GM21423 (cell line): ENCODE results near the gene GET4.

Experiments used
- ATAC-seq: cut with Tn5 transposase; IDR thresholded peaks from one replicate; pipeline ENCODE4 v1.9.1; 2021; ENCODE audit warnings: mild to moderate bottlenecking, moderate library complexity; ENCODE audit not compliant: unreplicated experiment

The GET4 gene

DNA sequence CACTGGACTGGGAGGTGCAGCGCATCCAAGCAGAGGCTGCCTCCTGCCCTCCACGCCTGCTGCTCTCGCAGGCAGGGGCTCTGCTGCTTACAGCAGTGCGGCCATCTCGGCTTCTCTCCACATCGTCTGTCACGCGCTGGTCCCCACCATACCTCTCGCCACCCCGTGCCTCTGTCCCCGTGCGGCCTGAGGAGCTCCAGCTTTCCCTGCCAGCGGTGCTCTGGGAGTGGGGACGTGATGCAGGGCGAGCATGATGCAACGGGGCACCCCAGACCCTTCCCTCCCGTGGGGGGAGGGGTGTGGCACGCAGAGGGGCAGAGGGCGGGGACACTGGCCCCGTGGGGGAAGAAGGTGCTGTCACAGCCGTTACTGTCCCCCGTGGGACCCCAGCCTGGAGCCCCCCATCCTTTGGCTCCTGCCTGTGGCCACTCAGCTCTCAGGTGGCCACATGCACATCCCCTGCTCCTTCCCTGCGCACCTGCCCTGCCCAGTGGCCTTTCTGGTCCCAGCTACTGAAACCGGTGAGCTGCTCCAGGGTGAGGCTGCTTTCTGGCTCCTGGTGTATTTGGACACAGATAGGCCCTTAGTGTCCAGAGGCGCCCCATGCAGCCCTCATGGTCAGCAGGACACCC is 9.0 kb downstream of the GET4 start:
- ATAC-seq = no peak

DNA sequence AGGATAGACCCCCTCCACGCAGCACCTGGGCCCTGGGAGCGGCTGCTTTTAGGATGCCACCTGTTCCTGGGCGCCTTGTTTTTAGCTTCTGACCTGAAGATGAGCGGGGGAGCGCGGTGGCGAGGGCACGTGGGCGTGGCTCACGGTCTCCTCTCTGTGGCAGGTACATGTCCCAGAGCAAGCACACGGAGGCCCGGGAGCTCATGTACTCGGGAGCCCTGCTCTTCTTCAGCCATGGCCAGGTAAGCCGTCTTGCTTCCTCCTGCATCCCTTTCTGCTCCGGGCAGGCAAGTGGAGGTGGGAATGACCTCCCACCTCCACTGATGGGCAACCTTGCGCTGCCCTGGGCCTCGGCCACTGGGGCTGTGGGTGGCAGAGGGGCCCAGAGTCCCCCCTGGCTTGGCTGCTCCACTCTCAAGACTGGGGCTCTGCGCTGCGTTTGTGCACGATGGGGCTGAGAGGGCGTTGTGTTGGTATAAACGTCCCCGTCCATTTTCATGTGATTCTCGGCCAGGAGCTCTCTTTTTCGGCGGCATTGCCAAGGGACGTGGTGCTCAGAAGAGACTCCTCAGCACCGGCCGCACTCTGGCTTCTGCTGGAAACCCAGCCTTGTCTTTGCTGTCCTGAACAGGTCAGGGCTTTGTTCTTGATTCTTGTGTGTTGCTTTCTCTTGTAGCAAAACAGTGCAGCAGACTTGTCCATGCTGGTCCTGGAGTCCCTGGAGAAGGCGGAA is 9.7 kb downstream of the GET4 start:
- ATAC-seq = no peak

DNA sequence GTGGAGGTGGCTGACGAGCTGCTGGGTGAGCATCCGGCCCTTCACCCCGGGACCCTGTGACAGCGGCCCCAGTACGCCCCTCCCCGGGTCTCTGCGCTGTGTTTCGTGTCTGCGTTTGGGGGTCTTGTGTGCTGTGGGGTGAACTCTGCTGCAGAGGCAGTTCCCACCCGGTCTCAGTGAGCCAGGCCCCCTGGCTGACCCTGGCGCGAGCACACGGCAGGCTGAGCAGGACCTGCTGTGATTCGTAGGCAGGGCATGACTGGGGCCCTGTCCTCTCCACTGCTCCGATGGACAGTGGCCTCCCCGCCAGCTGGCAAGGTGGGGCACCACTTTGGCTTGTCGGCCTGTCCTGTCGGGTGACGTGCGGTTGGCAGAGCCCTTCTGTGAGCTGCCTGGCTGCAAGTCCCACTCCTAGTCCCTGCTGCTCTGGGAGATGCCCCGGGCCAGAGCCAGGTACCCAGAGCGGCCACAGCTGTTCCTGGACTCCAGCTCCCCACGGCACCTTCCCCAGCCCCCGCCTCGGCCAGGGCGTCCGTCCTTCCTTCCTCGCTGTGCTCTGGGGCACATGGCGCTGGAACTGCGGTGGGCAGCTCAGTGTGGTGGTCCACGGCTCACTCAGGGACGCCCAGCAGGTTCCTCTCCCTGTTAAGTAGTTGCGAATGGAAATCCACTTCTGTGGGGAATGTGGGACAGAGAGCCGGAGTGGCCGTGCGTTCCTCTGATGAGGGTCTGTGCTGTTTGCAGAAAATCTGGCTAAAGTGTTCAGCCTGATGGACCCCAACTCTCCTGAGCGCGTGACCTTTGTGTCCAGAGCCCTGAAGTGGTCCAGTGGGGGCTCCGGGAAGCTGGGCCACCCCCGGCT is 10.5 kb downstream of the GET4 start:
- no peak for ATAC-seq

DNA sequence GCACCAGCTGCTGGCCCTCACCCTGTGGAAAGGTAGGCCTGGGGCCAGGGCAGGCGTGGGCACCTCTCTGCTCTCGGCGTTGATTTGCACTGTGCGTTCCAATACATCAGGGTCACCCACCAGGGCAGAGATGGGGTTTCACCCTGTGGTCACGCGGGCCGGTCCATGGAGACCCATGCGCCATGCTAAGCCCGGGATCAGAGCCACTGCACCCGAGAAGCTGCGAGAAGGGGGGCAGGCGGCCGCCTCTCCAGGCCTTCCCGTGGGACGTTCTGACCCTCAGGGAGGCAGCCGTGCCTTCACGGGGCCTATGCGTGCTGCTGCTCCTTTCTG is 11.1 kb downstream of the GET4 start:
- no peak for ATAC-seq

DNA sequence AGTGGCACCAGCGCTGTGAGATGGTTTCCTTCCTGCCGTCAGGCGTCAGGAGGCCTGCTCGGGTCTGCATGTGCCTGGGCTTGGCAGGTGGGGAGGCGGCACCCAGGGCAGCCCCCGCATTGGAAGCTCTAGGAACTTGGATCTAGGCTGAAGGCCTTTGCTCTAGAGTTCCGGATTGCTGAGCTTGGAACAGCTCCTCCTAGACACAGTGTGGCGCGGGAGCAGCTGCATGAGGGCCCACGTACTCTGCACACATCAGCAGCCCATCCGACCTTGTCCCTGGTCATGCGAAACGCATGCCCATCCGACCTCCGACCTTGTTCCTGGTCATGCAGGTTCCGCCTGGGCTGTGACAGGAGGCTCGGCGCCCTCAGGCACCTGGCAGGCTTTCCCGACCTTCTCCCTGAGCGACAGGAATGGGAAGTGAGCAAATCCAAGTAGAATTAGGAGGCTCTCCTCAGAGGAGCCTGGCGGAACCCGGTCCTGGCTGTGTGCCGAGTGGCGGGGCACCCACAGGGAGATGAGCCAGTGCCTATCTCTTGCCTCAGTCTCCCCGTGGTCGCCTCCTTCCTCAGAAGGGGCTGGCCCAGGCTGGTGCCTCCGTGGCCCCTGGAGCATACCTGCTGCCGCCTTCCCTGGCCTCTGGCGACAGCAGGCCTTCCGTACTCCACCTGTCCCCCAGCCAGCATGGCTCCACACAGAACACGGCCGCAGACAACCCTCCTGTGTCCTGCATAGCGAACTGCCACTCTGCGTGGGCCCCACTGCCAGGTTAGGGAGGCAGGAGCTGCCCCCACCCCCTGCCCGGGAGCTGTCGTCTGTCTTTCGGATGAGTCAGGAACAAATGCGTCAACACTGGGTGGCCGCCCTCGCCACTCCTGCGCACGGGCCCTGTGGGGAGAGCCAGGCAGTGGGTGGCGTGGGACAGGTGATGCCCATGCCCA is 12.0 kb downstream of the GET4 start:
- ATAC-seq = no peak

DNA sequence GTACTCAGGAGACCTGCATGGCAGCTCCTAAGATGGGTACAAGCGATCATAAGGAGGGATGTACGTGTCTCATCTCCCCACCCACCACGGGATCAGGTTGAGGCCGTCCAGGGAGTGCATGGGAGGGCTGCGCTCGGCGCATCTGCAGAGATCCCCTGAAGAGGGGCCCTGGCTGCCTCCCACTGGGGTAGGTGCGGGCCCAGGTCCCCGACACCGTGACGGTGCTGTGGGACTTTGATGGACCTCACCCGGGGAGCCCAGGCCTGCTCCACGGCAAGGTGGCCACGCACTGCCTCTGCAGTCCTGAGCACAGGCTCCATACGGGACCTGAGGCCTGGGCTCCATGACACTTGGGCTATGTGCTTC is 12.7 kb downstream of the GET4 start:
- ATAC-seq = no peak

DNA sequence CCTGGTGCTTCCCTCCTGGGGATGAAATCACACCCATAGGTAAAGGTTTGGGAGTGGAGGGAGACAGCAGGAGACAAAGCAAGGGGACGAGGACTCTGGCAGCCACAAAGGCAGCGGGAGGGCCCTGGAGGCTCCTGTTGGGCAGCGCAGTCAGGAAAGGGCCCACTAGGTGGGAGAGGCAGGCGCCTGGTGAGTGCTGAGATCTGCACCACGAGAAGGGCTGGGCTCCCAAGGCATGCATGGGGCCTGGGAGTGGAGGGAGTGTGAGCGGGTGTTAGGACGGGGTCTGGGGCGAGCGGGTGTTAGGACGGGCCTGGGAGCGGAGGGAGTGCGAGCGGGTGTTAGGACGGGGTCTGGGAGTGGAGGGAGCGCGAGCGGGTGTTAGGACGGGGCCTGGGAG is 13.0 kb downstream of the GET4 start:
- ATAC-seq = no peak

DNA sequence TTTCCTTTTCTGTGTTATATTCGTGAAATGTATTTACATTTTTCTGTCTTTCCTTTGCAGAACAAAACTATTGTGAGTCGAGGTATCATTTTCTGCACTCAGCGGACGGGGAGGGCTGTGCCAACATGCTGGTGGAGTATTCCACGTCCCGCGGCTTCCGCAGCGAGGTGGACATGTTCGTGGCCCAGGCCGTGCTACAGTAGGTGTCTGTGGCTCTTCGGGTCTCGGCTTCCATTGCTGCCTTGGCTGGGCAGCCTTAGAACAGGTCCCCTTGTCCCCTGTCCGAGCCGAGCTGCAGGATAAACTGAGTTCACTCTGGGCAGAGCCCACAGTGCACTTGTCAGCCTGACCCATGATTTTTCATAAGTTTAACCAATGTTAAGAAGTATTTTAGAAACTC is 14.5 kb downstream of the GET4 start:
- ATAC-seq = no peak

DNA sequence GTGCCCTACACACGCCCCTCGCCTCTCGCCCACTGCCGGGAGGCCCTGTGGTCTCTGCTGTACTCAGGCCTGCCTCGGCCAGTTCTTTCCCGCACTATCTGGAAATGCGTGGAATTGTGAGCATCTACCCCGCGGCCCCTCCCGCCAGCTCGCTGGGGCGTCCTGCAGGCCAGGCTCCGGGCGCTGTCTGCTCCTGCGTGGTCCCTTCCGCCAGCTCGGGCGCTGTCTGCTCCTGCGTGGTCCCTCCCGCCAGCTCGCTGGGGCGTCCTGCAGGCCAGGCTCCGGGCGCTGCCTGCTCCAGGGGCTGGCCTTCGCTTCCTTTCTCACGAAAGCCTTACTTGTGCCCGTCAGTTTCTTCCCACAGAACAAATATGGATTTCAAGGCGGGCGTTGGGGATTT is 14.9 kb downstream of the GET4 start:
- ATAC-seq = no peak

DNA sequence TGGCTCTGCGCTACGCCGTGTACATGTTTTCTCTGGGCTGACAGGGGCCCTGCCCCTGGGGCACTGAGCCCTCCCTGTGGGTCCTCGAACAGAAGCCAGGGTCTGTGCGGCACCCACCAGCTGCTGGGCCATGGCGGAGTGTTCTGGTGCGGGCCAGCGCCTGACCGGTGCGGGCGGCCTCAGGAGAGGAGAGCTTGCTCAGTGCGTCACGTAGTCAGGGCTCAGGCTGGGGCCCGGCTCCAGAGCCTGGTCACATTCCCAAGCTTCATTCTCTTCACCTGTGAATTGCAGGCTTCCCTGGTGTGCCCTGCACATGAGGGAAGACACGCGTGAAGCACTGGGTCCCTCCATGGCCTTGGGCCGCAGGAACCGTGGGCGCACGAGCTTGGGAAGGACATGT is 15.5 kb downstream of the GET4 start:
- no peak for ATAC-seq

DNA sequence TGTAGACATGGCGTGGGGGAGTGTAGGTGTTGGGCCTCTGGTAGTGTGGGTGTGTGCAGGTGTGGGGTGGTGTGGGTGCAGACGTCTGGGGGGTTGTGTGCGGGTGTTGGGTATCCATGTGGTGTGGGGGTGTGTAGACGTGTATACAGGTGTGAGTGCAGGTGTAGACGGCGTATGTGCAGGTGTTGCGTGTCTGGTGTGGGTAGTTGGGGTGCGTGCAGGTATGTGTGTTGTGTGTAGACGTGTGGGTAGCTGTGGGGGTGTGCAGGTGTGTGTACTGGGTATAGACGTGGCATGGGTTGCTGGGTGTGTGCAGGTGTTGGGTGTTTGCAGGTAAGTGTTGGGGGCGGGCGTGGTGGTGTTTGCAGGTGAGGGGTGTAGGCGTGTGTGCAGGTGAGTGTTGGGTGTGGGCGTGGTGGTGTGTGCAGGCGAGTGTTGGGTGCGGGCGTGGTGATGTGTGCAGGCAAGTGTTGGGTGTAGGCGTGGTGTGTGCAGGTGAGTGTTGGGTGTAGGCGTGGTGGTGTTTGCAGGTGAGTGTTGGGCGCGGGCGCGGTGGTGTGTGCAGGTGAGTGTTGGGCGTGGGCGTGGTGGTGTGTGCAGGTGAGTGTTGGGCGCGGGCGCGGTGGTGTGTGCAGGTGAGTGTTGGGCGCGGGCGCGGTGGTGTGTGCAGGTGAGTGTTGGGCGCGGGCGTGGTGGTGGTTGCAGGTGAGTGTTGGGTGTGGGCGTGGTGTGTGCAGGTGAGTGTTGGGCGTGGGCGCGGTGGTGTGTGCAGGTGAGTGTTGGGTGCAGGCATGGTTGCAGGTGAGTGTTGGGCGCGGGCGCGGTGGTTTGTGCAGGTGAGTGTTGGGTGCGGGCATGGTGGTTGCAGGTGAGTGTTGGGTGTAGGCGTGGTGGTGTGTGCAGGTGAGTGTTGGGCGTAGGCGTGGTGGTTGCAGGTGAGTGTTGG is 16.6 kb downstream of the GET4 start:
- ATAC-seq = no peak

DNA sequence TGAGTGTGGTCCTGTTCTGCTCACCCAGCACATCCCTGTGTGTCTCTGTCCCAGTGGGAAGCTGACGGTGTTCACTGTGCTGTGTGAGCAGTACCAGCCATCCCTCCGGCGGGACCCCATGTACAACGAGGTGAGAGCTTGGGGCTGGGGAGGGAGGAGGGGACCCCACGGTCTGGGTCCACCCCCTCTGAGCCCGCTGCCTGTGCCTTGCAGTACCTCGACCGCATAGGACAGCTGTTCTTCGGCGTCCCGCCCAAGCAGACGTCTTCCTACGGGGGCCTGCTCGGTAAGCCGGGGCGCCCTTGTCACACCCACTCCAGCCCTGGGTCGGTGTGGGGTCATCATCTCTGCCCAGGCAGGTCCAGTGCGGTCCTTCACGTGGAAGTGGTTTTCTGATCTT is 17.3 kb downstream of the GET4 start:
- ATAC-seq = no peak

DNA sequence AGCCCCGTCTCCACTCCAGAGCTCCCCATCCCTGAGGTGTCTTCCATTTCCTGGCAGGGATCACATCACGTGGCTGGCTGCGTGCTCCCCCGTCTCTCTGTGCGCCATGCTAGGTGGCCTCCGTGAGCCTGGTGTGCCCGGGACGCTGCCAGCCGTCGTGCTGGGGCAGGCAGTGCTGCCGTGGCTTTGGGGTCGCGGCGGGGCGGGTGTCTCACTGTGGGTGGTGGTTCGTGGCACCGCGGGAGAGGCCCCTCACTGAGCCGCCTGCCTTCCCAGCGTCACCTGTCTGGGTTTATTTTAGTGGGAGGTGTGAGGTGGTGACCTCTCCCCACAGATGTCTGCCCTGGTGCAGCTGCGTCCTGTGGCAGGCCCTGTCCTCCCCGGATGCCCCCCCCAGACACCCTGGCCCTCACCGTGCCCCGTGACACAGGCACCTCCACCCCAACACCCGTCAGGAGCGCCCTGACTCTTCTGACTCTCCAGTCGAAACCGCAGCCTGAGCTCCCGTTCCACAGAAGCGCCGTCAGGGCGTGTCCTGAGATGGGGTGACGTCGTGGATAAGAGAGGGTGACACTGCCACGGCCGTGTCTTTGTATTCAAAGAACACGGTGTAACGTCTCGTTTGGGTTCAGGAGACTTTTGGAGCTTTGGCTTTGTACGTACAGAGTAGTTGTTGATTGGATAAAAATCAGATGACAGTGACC is 18.0 kb downstream of the GET4 start:
- ATAC-seq = no peak

DNA sequence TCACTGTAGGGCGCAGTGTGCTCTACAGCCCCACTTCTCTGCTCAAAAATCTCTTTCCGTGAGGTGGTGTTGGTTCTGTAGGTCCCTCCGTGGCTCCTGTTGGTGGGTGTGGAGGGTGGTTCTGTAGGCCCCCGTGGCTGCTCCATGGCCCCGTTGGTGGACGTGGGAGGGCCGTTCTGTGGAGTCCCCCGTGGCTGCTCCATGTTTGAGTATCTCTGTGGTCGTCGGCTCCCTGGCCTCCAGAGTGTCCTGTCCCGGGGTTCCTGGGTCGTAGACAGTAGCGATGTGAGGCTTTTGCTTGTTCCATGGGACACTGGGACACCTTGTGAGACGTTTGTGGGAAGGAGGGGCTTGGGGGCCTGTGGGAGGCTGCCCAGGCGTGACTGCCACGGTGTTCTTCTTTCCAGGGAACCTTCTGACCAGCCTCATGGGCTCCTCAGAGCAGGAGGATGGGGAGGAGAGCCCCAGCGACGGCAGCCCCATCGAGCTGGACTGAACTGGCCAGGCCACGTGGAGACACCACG is 18.6 kb downstream of the GET4 start:
- ATAC-seq = no peak

DNA sequence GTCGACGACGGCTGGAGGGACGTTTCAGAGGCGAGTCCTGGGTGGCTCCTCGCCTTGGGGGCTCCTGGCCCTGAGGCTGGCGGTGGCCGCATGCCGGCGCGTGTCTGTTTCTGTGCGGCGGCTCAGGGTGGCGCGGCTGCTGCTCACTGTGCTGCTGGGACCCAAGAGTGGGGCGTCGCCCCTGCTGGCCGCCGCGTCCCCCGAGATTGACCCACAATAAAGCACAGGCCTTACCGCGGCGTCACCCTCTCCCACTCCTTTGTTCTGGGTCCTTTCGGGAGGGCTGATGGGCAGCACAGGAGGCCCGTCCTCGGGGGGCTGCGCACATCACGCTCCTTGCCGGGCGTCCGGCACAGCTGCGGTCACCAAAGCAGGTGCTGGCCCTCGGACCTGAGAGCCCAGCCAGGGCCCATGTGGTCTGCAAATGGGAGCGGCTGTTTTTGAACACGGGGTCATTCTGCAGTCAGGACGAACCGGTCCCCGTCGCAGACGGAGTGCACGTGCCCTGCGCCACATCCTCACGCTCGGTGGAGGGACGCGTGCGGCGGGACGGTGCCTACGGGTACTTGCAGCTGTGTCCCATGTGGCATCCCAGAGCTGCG is 19.2 kb downstream of the GET4 start:
- no peak for ATAC-seq

DNA sequence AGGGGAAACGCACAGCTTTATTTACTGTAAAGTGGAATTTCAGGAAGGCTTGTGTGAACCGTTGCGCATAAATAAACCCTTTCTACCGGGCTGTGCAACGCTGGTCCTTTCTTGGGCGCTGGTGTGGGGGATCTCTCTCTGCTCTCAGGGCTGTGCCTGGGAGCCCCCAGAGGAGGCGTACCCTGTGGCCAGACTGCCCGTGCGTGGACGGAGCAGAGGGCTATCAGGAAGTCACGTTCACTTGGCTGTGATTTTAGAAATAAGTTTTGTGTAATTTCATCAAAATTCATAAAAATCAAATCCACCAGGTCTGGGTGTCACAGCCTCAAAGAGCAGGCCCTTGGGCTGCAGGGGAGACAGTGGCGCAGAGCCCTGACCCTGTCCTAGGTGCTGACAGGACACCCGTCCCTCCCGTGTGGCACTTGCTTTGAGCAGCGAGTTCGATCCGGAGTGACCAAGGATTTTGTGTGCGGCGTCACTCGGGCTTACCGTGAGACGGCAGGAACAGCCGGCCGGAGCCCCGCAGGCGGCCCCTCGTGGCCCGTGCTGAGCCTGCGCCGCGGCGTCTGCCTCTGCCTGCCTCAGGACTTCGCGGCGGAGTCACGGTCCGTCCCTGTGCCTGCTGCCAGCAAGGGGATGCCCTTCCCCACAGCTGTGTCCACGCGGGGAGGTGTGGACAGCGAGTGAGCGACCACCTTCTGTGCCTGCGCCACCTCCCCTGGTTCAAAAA is 20.2 kb downstream of the GET4 start:
- no peak for ATAC-seq

DNA sequence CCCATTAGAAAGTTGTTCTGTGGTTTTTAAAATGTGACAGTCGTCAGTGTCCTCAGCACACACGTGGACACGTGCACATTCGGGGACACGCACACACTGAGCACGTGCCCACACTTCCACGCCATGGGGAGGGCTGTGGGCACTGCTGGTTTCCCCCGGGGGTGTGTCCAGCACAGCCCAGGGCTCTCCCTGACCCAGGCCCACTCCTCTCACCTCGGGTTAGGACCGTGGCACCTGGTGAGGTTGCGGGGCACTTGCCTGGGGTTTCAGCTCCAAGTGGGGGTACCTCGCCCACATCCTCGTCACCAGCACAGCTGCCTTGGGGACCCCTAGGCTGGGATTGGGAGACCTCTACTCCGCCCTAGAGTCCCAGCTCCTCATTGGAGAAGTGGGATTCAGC is 20.7 kb downstream of the GET4 start:
- ATAC-seq = no peak

DNA sequence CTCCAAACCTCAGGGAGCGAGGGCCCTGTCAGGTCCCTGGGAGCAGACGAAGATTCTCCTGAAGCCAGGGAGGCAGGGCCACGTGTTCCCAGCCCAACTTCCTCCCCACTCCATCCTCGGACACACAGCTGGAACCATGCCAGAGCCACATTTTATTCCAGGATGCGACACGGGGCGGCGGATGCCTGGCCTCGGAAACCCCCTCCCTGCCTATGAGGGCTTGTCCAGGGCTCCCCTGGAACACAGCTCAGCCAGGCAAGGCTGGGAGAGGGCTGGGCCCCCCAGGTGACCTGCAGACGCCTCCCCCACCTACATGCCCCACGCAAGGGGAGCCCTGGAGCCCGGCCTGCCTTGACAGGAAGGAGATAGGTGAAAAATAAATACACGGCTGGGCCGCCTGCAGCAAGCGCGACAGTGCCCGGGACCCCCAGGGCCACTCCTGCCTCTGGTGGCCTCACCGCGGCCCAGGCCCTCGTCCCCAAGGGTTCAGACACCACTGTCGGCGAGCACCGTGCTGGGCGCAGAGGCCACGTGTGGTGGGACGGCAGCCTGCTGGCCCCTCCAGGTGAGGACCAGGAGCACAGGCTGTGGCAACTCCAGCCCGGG is 21.5 kb downstream of the GET4 start:
- ATAC-seq = no peak
